ENCODE measurements around the gene GALP.
"Not testable (repeated sequence)": the region's sequence is repeated elsewhere in the genome, so short reads cannot be mapped to it uniquely, and the experiment has no call there.

Gene GALP

DNA sequence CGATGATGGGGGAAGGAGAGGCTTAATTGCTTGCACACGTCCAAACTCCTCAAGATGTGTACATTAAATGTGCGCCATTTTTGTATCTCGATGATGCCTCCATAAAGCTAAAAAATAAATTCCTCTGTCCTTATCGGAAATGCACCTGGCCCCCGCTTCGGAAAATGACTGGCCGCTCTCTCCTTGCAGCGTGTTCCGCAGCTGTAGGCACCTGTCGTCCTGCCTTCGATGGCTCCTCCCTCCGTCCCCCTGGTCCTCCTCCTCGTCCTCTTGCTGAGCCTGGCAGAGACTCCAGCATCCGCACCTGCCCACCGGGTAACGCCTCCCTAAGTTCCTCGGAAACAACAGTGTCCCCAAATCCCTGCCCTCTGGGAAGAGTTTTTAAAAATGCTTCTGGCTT lies 1.1 kb downstream of the GALP start:
- no peak for DNase-seq (ENCODE audit: low read depth, low spot score)
- in situ Hi-C loops (cut with HindIII; ENCODE audit: low sequenced_read_pairs), result no loop called here
- no peak overlapping the region for H3K4me3 ChIP-seq (ENCODE audit: low read depth, low read length)
- TF ChIP-seq, protein P1, sequence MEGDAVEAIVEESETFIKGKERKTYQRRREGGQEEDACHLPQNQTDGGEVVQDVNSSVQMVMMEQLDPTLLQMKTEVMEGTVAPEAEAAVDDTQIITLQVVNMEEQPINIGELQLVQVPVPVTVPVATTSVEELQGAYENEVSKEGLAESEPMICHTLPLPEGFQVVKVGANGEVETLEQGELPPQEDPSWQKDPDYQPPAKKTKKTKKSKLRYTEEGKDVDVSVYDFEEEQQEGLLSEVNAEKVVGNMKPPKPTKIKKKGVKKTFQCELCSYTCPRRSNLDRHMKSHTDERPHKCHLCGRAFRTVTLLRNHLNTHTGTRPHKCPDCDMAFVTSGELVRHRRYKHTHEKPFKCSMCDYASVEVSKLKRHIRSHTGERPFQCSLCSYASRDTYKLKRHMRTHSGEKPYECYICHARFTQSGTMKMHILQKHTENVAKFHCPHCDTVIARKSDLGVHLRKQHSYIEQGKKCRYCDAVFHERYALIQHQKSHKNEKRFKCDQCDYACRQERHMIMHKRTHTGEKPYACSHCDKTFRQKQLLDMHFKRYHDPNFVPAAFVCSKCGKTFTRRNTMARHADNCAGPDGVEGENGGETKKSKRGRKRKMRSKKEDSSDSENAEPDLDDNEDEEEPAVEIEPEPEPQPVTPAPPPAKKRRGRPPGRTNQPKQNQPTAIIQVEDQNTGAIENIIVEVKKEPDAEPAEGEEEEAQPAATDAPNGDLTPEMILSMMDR (IDR thresholded peaks at IDR 0.05; ENCODE audit: low read depth, low read length), result no peak

DNA sequence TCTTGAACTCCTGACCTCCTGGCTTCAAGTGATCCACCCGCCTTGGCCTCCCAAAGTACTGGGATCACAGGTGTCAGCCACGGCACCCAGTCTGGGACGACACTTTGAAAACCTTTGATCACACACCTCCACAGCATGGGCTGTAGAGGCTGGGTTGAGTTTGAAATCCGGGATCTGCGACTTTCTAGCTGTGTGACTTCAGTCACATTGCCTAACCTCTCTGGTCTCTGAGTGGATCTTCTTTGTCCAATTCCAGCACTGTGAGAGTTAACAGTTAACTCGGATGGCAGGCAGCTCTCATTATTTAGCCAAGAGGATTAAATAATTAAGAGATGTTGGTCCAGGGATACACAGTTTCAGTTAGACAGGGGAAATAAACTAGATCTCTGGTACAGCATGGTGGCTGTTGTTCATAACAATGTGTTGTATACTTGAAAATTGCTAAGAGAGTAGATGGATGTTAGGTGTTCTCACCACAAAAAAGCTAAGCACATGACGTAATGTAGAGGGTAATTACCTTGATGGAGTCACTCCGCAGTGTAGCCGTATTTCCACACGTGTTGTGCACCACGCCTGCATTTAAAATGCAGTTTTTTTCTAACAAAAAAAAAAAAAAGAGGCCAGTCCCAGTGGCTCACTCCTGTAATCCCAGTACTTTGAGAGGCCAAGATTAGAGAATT lies 1.9 kb downstream of the GALP start:
- H3K4me3 ChIP-seq (ENCODE audit: low read depth, low read length), result no peak overlapping the region
- in situ Hi-C loops (cut with HindIII; ENCODE audit: low sequenced_read_pairs), result no loop called here
- TF ChIP-seq, protein P1 (IDR thresholded peaks at IDR 0.05; ENCODE audit: low read depth, low read length), result no peak
- DNase-seq (ENCODE audit: low read depth, low spot score), result no peak

DNA sequence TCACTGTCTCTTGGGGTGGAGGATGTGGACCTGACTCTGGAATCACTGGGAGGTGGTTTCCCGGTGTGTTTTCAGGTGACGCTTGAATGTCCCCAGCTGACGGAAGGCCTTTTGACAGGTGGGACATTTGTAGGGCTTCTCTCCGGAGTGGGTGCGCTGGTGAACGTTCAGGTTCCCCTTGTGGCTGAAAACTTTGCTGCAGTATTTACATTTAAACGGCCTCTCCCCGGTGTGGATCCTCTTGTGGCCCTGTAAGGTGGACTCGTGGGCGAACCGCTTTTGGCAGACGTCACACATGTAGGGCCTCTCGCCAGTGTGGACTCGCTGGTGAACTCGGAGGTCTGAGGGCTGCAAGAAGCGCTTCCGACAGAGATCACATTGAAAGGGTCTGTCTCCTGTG lies 14.0 kb downstream of the GALP start:
- no peak for DNase-seq (ENCODE audit: low read depth, low spot score)
- TF ChIP-seq, protein P1 (IDR thresholded peaks at IDR 0.05; ENCODE audit: low read depth, low read length), result no peak
- H3K4me3 ChIP-seq (ENCODE audit: low read depth, low read length), result no peak overlapping the region
- in situ Hi-C loops (cut with HindIII; ENCODE audit: low sequenced_read_pairs), result no loop called here

DNA sequence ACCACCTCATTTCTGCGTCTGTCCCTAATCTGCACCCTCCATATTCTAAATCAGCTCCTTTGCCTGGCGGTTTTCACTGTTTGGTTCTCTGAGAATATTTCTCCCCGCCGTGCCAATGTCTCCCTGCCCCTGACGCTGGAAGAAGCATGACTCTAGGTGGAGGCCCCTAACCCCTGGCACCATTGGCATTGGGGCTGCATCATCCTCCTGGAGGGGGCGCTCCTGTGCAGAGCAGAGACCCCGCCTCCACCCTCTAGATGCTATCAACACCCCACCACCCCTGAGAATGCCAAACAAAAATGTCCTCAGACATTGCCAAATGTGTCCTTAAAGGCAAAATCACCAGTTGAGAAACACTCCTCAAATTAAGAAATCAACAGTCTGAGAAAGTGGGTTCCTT lies 15.3 kb downstream of the GALP start:
- in situ Hi-C loops (cut with HindIII; ENCODE audit: low sequenced_read_pairs), result no loop called here
- TF ChIP-seq, protein P1 (IDR thresholded peaks at IDR 0.05; ENCODE audit: low read depth, low read length), result no peak
- no peak overlapping the region for H3K4me3 ChIP-seq (ENCODE audit: low read depth, low read length)
- no peak for DNase-seq (ENCODE audit: low read depth, low spot score)

DNA sequence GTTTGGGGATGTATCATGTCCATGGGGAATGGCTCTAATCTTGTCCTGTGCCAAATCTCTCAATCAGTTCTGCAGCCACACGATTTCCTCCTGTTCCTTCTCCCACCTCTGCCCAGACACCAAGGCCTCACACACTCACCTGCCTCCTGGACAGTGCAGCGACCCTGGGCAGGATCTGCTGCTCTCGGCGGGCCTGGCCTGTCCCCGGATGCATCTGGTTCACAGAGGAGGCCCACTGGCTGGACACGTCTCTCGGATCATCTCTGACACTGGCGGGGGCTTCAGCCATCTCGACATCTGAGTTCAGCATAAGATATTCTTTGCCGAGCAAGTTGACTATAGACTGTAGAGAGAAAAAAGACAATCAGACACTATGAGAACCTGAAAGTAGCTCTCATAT lies 15.9 kb downstream of the GALP start:
- no peak overlapping the region for H3K4me3 ChIP-seq (ENCODE audit: low read depth, low read length)
- no peak for DNase-seq (ENCODE audit: low read depth, low spot score)
- in situ Hi-C loops (cut with HindIII; ENCODE audit: low sequenced_read_pairs), result no loop called here
- TF ChIP-seq, protein P1 (IDR thresholded peaks at IDR 0.05; ENCODE audit: low read depth, low read length), result no peak

DNA sequence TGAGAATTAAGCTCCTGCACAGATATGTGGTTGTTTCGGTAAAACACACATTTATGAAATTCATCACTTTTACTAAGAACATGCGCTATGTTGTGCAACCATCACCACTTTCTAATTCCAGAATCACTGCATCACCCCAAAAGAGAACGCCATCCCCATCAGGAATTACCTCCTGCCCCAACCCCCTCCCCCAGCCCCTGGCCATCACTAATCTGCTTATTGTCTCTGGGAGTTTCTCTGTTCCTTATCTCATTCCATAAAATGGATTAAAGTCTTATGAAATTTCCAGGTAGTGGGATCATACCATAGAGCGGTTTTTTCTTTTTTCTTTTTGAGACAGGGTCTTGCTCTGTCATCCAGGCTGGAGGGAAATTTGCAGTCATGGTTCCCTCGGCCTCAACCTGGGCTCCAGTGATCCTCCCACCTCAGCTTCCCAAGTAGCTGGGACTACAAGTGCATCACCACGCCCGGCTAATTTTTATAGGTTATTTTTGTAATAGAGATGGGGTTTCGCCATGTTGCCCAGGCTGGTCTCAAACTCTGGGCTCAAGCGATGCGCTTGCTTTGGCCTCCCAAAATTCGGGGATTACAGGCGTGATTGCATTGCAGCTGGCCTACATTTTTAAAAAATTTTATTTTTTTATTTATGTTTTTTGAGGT lies 18.3 kb downstream of the GALP start:
- in situ Hi-C loops (cut with HindIII; ENCODE audit: low sequenced_read_pairs), result no loop called here
- DNase-seq (ENCODE audit: low read depth, low spot score), result no peak
- TF ChIP-seq, protein P1 (IDR thresholded peaks at IDR 0.05; ENCODE audit: low read depth, low read length), result no peak
- no peak overlapping the region for H3K4me3 ChIP-seq (ENCODE audit: low read depth, low read length)

DNA sequence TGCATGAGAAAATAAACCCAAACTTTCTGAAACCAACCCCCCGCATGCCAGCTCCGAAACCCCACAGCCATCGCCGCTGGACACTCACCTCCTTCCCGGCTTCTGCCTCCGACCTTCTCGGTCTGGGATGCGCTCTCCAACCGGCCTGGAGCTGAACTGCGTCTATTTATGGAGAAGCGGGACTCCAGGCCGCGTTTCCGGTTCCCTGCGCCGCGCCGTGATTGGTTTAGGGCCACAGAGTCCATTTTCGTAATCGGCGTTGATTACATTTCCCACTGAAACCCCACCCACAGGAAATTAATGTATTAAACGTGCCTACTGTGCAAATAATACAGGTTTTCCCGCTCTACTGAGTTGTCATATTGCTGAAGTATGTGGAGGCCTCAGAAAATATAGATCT lies 21.8 kb downstream of the GALP start, which contains the start of gene ZSCAN5B:
ZSCAN5B (minus strand) TSS at position 138 of the 400 bp plus-strand sequence. CDS start 4,731 bp downstream, outside the sequence.
- in situ Hi-C loops (cut with HindIII; ENCODE audit: low sequenced_read_pairs); H3K4me3 ChIP-seq (ENCODE audit: low read depth, low read length); DNase-seq (ENCODE audit: low read depth, low spot score): not testable (repeated sequence)
